Activated naive CD4-positive, alpha-beta T cell treated with anti-CD3 and anti-CD28 coated beads for 36 hours (primary cell): ENCODE results near the gene ARHGAP24. TPM values are rescaled to one million over a fixed set of nuclear protein-coding genes. Genes with fewer than 3 reads are reported as not detected.
"Not testable (repeated sequence)": the region's sequence is repeated elsewhere in the genome, so short reads cannot be mapped to it uniquely, and the experiment has no call there.

Experiments
- CTCF ChIA-PET: fragments of 350-600 bp; sonication (Branson Sonifier 250); formaldehyde crosslinking; loops from one replicate; lab custom pipeline; 2021; ENCODE audit warnings: antibody characterized with exemption; lab: Charles Lee
- DNase-seq: peaks from one replicate; pipeline ENCODE4 v3.0.0-alpha.2; 2020
- H3K27ac Mint-ChIP-seq: one replicate; pipeline ENCODE4 v1.8.0; 2021; ENCODE audit warnings: mild to moderate bottlenecking, mixed read lengths
- H3K27me3 Mint-ChIP-seq: one replicate; pipeline ENCODE4 v1.8.0; 2021; ENCODE audit warnings: low read depth, mixed read lengths
- H3K36me3 Mint-ChIP-seq: one replicate; pipeline ENCODE4 v1.8.0; 2021; ENCODE audit warnings: low read depth, mixed read lengths
- H3K4me1 Mint-ChIP-seq: one replicate; pipeline ENCODE4 v1.8.0; 2021; ENCODE audit warnings: low read depth, mixed read lengths
- H3K4me3 Mint-ChIP-seq: one replicate; pipeline ENCODE4 v1.8.0; 2021; ENCODE audit warnings: mild to moderate bottlenecking, moderate library complexity, mixed read lengths
- H3K9me3 Mint-ChIP-seq: one replicate; pipeline ENCODE4 v1.8.0; 2021; ENCODE audit warnings: mixed read lengths
- intact Hi-C: fragments of 100-400 bp; cut with micrococcal nuclease; formaldehyde crosslinking; loops from one replicate; pipeline ENCODE4 v1.15.1; 2023
- total RNA-seq, 2 experiments: library from RNA; stranded (reverse); gene quantifications; one replicate each; pipeline ENCODE4 v1.2.3, GENCODE V29; 2021

ARHGAP24 gene
- total RNA-seq, 2 experiments from 2014 or later: not detected

GRCh38 chr4:85659610-85660218, 184.8 kb downstream of the ARHGAP24 start:
- Mint-ChIP-seq H3K4me1 (no peaks in the 10 kb centered on the region), H3K4me3 (no peak overlapping the region), H3K27me3 (no peaks in the 10 kb centered on the region), H3K27ac (no peak overlapping the region), H3K9me3 (no peaks in the 10 kb centered on the region), H3K36me3 (no peaks in the 10 kb centered on the region)
- CTCF ChIA-PET: no interaction called here
- no peak for DNase-seq
- intact Hi-C loops: no loop called here

- H3K4me1 Mint-ChIP-seq, CTCF ChIA-PET, intact Hi-C loops, H3K27me3 Mint-ChIP-seq, H3K4me3 Mint-ChIP-seq, DNase-seq, H3K9me3 Mint-ChIP-seq, H3K27ac Mint-ChIP-seq, H3K36me3 Mint-ChIP-seq: not testable (repeated sequence)
These were observed 191.7 kb downstream of the ARHGAP24 start for GRCh38 chr4:85666625-85667024.

- no peak overlapping the region for H3K27ac Mint-ChIP-seq
- H3K4me3 Mint-ChIP-seq: no peak overlapping the region
- no peak for DNase-seq
- no peaks in the 10 kb centered on the region for H3K36me3 Mint-ChIP-seq
- H3K4me1 Mint-ChIP-seq: no peaks in the 10 kb centered on the region
- intact Hi-C loops: no loop called here
- no peaks in the 10 kb centered on the region for H3K27me3 Mint-ChIP-seq
- CTCF ChIA-PET: no interaction called here
- H3K9me3 Mint-ChIP-seq: peaks cover 4% of the 10 kb centered on the region
These were observed 194.3 kb downstream of the ARHGAP24 start for GRCh38 chr4:85669204-85669603.

GRCh38 chr4:85669992-85670548, 195.1 kb downstream of the ARHGAP24 start:
- Mint-ChIP-seq H3K36me3 (no peaks in the 10 kb centered on the region), H3K4me1 (no peaks in the 10 kb centered on the region), H3K4me3 (no peak overlapping the region), H3K9me3 (peaks cover 4% of the 10 kb centered on the region), H3K27ac (no peak overlapping the region), H3K27me3 (no peaks in the 10 kb centered on the region)
- intact Hi-C loops: no loop called here
- no peak for DNase-seq
- CTCF ChIA-PET: interaction anchor here (0.7 kb wide), 1 partner anchor 778 kb away, joined by 3 read pairs; no protein-coding TSS in a partner anchor

- CTCF ChIA-PET: no interaction called here
- intact Hi-C loops: no loop called here
- DNase-seq: no peak
- H3K27ac Mint-ChIP-seq: no peak overlapping the region
- H3K4me1 Mint-ChIP-seq: no peaks in the 10 kb centered on the region
- peaks cover under 1% of the 10 kb centered on the region for H3K9me3 Mint-ChIP-seq
- no peaks in the 10 kb centered on the region for H3K27me3 Mint-ChIP-seq
- H3K4me3 Mint-ChIP-seq: no peak overlapping the region
- H3K36me3 Mint-ChIP-seq: no peaks in the 10 kb centered on the region
These were observed 196.2 kb downstream of the ARHGAP24 start for GRCh38 chr4:85671120-85671519.

GRCh38 chr4:85672116-85672515, 197.2 kb downstream of the ARHGAP24 start:
- CTCF ChIA-PET: no interaction called here
- intact Hi-C loops: no loop called here
- DNase-seq: no peak
- Mint-ChIP-seq H3K27ac (no peak overlapping the region), H3K4me1 (no peaks in the 10 kb centered on the region), H3K4me3 (no peak overlapping the region), H3K36me3 (no peaks in the 10 kb centered on the region), H3K27me3 (no peaks in the 10 kb centered on the region), H3K9me3 (no peaks in the 10 kb centered on the region)

- DNase-seq: no peak
- H3K4me3 Mint-ChIP-seq: no peak overlapping the region
- no peaks in the 10 kb centered on the region for H3K36me3 Mint-ChIP-seq
- no peaks in the 10 kb centered on the region for H3K4me1 Mint-ChIP-seq
- CTCF ChIA-PET: no interaction called here
- intact Hi-C loops: no loop called here
- no peak overlapping the region for H3K27ac Mint-ChIP-seq
- H3K9me3 Mint-ChIP-seq: no peaks in the 10 kb centered on the region
- H3K27me3 Mint-ChIP-seq: no peaks in the 10 kb centered on the region
These were observed 198.0 kb downstream of the ARHGAP24 start for GRCh38 chr4:85672959-85673358.

GRCh38 chr4:85673540-85673939, 198.6 kb downstream of the ARHGAP24 start:
- CTCF ChIA-PET: no interaction called here
- Mint-ChIP-seq H3K9me3 (no peaks in the 10 kb centered on the region), H3K27me3 (no peaks in the 10 kb centered on the region), H3K4me1 (no peaks in the 10 kb centered on the region), H3K4me3 (no peak overlapping the region), H3K27ac (no peak overlapping the region), H3K36me3 (no peaks in the 10 kb centered on the region)
- intact Hi-C loops: no loop called here
- DNase-seq: no peak

- Mint-ChIP-seq H3K27ac (no peak overlapping the region), H3K9me3 (no peaks in the 10 kb centered on the region), H3K27me3 (no peaks in the 10 kb centered on the region), H3K4me1 (no peaks in the 10 kb centered on the region), H3K36me3 (no peaks in the 10 kb centered on the region), H3K4me3 (no peak overlapping the region)
- DNase-seq: no peak
- intact Hi-C loops: no loop called here
- CTCF ChIA-PET: no interaction called here
These were observed 200.4 kb downstream of the ARHGAP24 start for GRCh38 chr4:85675076-85676049.

GRCh38 chr4:85676050-85676425, 201.1 kb downstream of the ARHGAP24 start:
- no peak for DNase-seq
- Mint-ChIP-seq H3K36me3 (no peaks in the 10 kb centered on the region), H3K27me3 (no peaks in the 10 kb centered on the region), H3K27ac (no peak overlapping the region), H3K4me3 (no peak overlapping the region), H3K9me3 (no peaks in the 10 kb centered on the region), H3K4me1 (no peaks in the 10 kb centered on the region)
- CTCF ChIA-PET: no interaction called here
- intact Hi-C loops: no loop called here

GRCh38 chr4:85676850-85677590, 202.1 kb downstream of the ARHGAP24 start:
- Mint-ChIP-seq H3K27me3 (no peaks in the 10 kb centered on the region), H3K9me3 (no peaks in the 10 kb centered on the region), H3K4me3 (no peak overlapping the region), H3K4me1 (no peaks in the 10 kb centered on the region), H3K36me3 (no peaks in the 10 kb centered on the region), H3K27ac (no peak overlapping the region)
- CTCF ChIA-PET: no interaction called here
- intact Hi-C loops: no loop called here
- no peak for DNase-seq

GRCh38 chr4:85681221-85681657, 206.3 kb downstream of the ARHGAP24 start:
- CTCF ChIA-PET: no interaction called here
- Mint-ChIP-seq H3K4me3 (no peak overlapping the region), H3K27ac (no peak overlapping the region), H3K27me3 (no peaks in the 10 kb centered on the region), H3K36me3 (no peaks in the 10 kb centered on the region), H3K4me1 (no peaks in the 10 kb centered on the region), H3K9me3 (peaks cover 3% of the 10 kb centered on the region)
- intact Hi-C loops: no loop called here
- DNase-seq: no peak
